Progenitor cell of endocrine pancreas (in vitro differentiated cells): Measurements from ENCODE around the gene DSG4. TPM values are rescaled to one million over a fixed set of nuclear protein-coding genes. Genes with fewer than 3 reads are reported as not detected.

Source experiments
- DNase-seq: peaks from one replicate; pipeline ENCODE4 v3.0.0; 2021; ENCODE audit warnings: low spot score; ENCODE audit not compliant: unreplicated experiment
- H3K27ac Mint-ChIP-seq: 2 replicates; pipeline ENCODE4 v1.8.0; 2021; ENCODE audit warnings: mild to moderate bottlenecking, moderate library complexity, mixed read lengths
- H3K27me3 Mint-ChIP-seq: 2 replicates; pipeline ENCODE4 v1.8.0; 2021; ENCODE audit warnings: mixed read lengths
- H3K36me3 Mint-ChIP-seq: 2 replicates; pipeline ENCODE4 v1.8.0; 2022; ENCODE audit warnings: mixed read lengths; ENCODE audit not compliant: insufficient read depth
- H3K4me1 Mint-ChIP-seq: 2 replicates; pipeline ENCODE4 v1.8.0; 2021; ENCODE audit warnings: low read depth, mixed read lengths
- H3K4me3 Mint-ChIP-seq: 2 replicates; pipeline ENCODE4 v1.8.0; 2021; ENCODE audit warnings: low read depth, mild to moderate bottlenecking, moderate library complexity, mixed read lengths
- H3K9me3 Mint-ChIP-seq: 2 replicates; pipeline ENCODE4 v1.8.0; 2021; ENCODE audit warnings: low read depth, mixed read lengths
- total RNA-seq: library from RNA; stranded (reverse); gene quantifications from 2 replicates; pipeline ENCODE4 v1.2.1, GENCODE V29; 2021
- TF ChIP-seq, protein P1 (sequence below): fragments of 200-600 bp; sonication (generic); IDR thresholded peaks from one replicate; pipeline ENCODE4 v1.5.0; 2021; ENCODE audit warnings: antibody characterized with exemption, mild to moderate bottlenecking; ENCODE audit not compliant: unreplicated experiment

DSG4 gene
- total RNA-seq, 1 donor from 2014 or later = not detected

DNA sequence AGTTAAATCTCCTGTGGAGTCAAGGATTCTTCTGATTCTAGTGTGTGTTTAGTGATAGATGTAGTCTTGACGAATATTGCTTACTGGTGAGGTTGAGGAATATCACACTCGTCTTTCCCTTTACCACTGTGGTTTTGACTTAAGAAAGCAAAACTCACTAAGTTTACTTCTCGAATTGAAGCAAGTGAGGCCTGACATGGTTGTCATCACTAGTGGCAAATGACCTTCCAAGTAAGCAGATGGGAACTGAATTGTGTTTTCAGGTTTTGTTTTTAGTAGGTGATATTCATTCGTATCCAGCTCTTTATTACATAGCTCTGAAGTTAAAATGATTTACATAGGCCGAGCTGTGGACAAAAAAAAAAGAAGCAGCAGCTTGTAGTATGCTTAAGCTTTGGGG, 20.6 kb upstream of the DSG4 start:
- no peaks in the 10 kb centered on the region for H3K36me3 Mint-ChIP-seq
- no peaks in the 10 kb centered on the region for H3K27me3 Mint-ChIP-seq
- TF ChIP-seq, protein P1, sequence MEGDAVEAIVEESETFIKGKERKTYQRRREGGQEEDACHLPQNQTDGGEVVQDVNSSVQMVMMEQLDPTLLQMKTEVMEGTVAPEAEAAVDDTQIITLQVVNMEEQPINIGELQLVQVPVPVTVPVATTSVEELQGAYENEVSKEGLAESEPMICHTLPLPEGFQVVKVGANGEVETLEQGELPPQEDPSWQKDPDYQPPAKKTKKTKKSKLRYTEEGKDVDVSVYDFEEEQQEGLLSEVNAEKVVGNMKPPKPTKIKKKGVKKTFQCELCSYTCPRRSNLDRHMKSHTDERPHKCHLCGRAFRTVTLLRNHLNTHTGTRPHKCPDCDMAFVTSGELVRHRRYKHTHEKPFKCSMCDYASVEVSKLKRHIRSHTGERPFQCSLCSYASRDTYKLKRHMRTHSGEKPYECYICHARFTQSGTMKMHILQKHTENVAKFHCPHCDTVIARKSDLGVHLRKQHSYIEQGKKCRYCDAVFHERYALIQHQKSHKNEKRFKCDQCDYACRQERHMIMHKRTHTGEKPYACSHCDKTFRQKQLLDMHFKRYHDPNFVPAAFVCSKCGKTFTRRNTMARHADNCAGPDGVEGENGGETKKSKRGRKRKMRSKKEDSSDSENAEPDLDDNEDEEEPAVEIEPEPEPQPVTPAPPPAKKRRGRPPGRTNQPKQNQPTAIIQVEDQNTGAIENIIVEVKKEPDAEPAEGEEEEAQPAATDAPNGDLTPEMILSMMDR = no peak
- no peak overlapping the region for H3K4me3 Mint-ChIP-seq
- peaks cover 6% of the 10 kb centered on the region for H3K9me3 Mint-ChIP-seq
- no peak for DNase-seq
- no peaks in the 10 kb centered on the region for H3K4me1 Mint-ChIP-seq
- H3K27ac Mint-ChIP-seq = no peak overlapping the region

DNA sequence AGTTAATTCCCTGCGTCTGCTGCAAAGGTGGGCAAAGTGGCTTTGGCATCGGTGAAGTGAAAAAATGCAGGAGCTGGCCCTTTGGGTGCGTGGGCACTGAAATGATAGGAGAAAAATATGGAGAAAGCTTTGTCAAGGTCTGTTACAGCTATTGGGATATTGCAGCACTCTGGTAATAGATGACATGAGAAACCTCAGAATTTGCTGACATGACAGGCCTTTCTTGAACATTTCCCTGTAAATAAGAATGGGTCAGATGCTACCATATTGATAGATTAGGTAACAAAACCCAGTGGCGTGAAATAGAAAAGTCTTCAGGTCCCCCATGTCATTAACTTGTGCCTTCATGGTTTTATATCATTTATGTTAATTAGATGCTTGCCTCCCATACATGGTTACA, 12.4 kb upstream of the DSG4 start:
- Mint-ChIP-seq H3K27me3 (no peaks in the 10 kb centered on the region), H3K36me3 (no peaks in the 10 kb centered on the region), H3K9me3 (peaks cover 2% of the 10 kb centered on the region), H3K4me3 (no peak overlapping the region), H3K27ac (no peak overlapping the region), H3K4me1 (peaks cover 2% of the 10 kb centered on the region)
- no peak for DNase-seq
- TF ChIP-seq, protein P1 = no peak

DNA sequence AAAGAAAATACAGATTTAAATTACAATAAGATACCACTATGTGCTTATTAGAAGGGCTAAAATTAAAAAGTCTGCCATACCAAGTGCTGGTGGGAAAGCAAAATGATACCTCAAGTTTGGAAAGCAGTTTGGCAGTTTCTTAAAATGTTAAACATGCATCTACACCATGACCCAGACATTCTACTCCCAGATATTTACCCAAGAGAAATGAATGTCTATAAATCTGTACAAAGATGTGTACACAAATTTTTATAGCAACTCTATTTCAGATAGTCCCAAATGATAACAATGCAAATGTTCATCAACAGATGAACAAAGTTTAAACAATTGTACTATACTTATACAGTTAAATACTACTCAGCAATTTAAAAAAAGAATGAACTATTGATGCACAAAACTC, 7.1 kb upstream of the DSG4 start:
- no peak for DNase-seq
- TF ChIP-seq, protein P1 = no peak
- H3K36me3 Mint-ChIP-seq = no peaks in the 10 kb centered on the region
- peaks cover 2% of the 10 kb centered on the region for H3K9me3 Mint-ChIP-seq
- no peaks in the 10 kb centered on the region for H3K27me3 Mint-ChIP-seq
- no peak overlapping the region for H3K27ac Mint-ChIP-seq
- H3K4me3 Mint-ChIP-seq = no peak overlapping the region
- H3K4me1 Mint-ChIP-seq = peaks cover 8% of the 10 kb centered on the region

DNA sequence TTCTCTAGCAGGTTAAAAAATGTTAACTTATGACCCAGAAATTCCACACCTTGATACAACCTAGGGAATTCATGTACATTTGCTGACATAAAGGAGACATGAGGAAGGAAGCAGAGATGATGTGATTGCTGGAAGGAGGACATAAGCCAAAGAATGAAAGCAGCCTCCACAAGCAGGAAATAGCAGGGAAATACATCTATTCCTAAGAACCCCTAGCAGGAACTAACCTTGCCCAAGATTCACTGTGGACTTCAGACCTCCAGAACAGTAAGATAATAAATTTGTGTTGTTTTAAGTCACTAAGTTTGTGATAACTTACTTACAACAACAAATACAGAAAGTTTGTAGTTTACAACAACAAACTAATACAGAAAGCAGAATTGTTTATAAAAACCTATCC, 4.6 kb upstream of the DSG4 start:
- Mint-ChIP-seq H3K4me3 (no peak overlapping the region), H3K36me3 (no peaks in the 10 kb centered on the region)

DNA sequence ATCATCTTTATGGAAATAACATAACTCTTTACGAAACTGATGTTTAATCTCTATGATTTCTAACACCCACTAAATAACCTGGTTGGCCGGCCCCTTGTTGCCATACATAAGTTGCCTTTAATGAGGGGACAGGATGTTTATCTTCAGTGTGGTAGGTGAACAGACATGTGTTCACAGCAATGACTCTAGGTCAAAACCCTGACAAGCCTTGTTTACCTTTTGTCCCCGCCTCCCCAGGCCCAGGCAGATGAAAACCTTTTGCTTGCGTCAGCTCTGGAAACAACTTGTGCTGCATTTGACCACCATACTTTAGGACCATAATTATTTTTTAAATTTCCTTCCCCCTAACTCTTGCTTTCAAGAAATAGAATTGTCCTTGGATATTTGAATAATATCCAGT, 2.9 kb upstream of the DSG4 start:
- Mint-ChIP-seq H3K9me3 (no peaks in the 10 kb centered on the region), H3K4me3 (no peak overlapping the region), H3K36me3 (no peaks in the 10 kb centered on the region), H3K27ac (no peak overlapping the region), H3K4me1 (peaks cover 9% of the 10 kb centered on the region), H3K27me3 (no peaks in the 10 kb centered on the region)
- no peak for DNase-seq
- TF ChIP-seq, protein P1 = no peak

More for the DNA sequence above, 4.6 kb upstream of the DSG4 start:
- Mint-ChIP-seq H3K9me3 (peaks cover 2% of the 10 kb centered on the region), H3K4me1 (peaks cover 9% of the 10 kb centered on the region), H3K27me3 (no peaks in the 10 kb centered on the region), H3K27ac (no peak overlapping the region)
- no peak for DNase-seq
- TF ChIP-seq, protein P1 = no peak

DNA sequence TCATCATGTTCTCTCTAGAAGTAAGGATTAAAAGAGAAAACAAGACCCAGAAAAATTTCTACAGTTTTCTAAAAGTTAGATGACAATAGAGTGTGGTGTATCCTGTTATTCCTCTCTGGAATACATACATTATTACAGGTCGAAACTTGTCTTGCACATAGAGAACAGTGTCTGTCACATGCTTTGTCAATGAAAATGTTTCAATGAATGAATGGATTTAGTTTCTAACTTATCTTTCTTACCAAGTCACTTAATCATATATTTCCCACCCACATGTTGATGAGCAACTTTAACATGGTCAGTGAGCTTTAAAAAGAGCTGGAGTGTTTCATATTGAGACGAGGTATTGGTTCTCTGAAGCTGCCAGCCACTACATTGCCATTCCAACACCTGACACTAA, 4.3 kb downstream of the DSG4 start:
- no peaks in the 10 kb centered on the region for H3K36me3 Mint-ChIP-seq
- H3K9me3 Mint-ChIP-seq = no peaks in the 10 kb centered on the region
- no peak for DNase-seq
- peaks cover 2% of the 10 kb centered on the region for H3K4me1 Mint-ChIP-seq
- TF ChIP-seq, protein P1 = no peak
- no peak overlapping the region for H3K4me3 Mint-ChIP-seq
- no peaks in the 10 kb centered on the region for H3K27me3 Mint-ChIP-seq
- H3K27ac Mint-ChIP-seq = no peak overlapping the region
